HAP-1 (cell line): ENCODE measurements around the gene PER1.
A peak's percentile ranks its signal among the peaks of the same experiment; 100 is the strongest.

ENCODE experiments used
- DNase-seq, 2 experiments: peaks; one replicate each; pipeline ENCODE4 v3.0.0-alpha.2; 2016 to 2020; ENCODE audit warnings: low spot score in 2 of 2
- H3K27me3 ChIP-seq: fragments of 250-450 bp; sonication (Bioruptor Pico); 2 replicates; pipeline ENCODE4 v1.5.1; 2020; ENCODE audit warnings: low read depth, mild to moderate bottlenecking, moderate library complexity
- H3K36me3 ChIP-seq: fragments of 250-450 bp; sonication (Bioruptor Pico); replicated peaks from 2 replicates; pipeline ENCODE4 v1.5.1; 2020; ENCODE audit warnings: mild to moderate bottlenecking
- H3K4me1 ChIP-seq: fragments of 250-450 bp; sonication (Bioruptor Pico); 2 replicates; pipeline ENCODE4 v1.5.1; 2020; ENCODE audit warnings: mild to moderate bottlenecking
- H3K4me3 ChIP-seq: fragments of 250-450 bp; sonication (Bioruptor Pico); 2 replicates; pipeline ENCODE4 v1.5.1; 2020; ENCODE audit warnings: mild to moderate bottlenecking, moderate library complexity
- H3K9me3 ChIP-seq: fragments of 250-450 bp; sonication (Bioruptor Pico); 2 replicates; pipeline ENCODE4 v1.5.1; 2020; ENCODE audit warnings: mild to moderate bottlenecking, moderate library complexity
- in situ Hi-C: fragments of 300-500 bp; cut with MboI; formaldehyde crosslinking; loops from 3 replicates; pipeline ENCODE4 v1.14.3; 2020; ENCODE audit warnings: low sequenced_read_pairs, inconsistent platforms, mixed read lengths

The PER1 gene

GRCh38 chr17:8152112-8152775 is at the start of gene PER1:
TSS of gene PER1 (minus strand) at chr17:8152404. CDS start at chr17:8150706, 1,698 bp downstream.
- in situ Hi-C loops, result loop anchor here (25.0 kb wide), 1 partner anchor 915 kb away; the partner anchor contains the start of genes DVL2, GABARAP and PHF23

GRCh38 chr17:8192070-8192815 is 40.0 kb upstream of the PER1 start:
- Histone ChIP-seq H3K4me3 (no peak overlapping the region), H3K4me1 (peaks cover 21% of the 10 kb centered on the region), H3K36me3 (no peaks in the 10 kb centered on the region), H3K9me3 (no peaks in the 10 kb centered on the region), H3K27me3 (no peaks in the 10 kb centered on the region)
- in situ Hi-C loops, result no loop called here
- DNase-seq, result peak; percentile 82 to 84

More at GRCh38 chr17:8152112-8152775, at the start of gene PER1:
- Histone ChIP-seq H3K4me3 (peak within 1 kb of the TSS; percentile 59), H3K27me3 (no peaks in the 10 kb centered on the region), H3K4me1 (peaks cover 44% of the 10 kb centered on the region), H3K9me3 (no peaks in the 10 kb centered on the region), H3K36me3 (peaks cover 31% of the 10 kb centered on the region)
- DNase-seq, result peak; percentile 90 to 99

- Histone ChIP-seq H3K4me3 (peak overlapping the region; percentile 93), H3K4me1 (peaks cover 21% of the 10 kb centered on the region), H3K9me3 (no peaks in the 10 kb centered on the region), H3K27me3 (no peaks in the 10 kb centered on the region), H3K36me3 (no peaks in the 10 kb centered on the region)
- no peak for DNase-seq
- in situ Hi-C loops, result no loop called here
Measured at GRCh38 chr17:8190506-8190905, 38.3 kb upstream of the PER1 start.

- Histone ChIP-seq H3K27me3 (no peaks in the 10 kb centered on the region), H3K4me3 (peak within 1 kb of the TSS; percentile 93), H3K4me1 (peaks cover 21% of the 10 kb centered on the region), H3K36me3 (no peaks in the 10 kb centered on the region), H3K9me3 (no peaks in the 10 kb centered on the region)
- peak; percentile 98 to 99 for DNase-seq
- in situ Hi-C loops, result loop anchor here (5.0 kb wide), 2 partner anchors 32 to 68 kb away; partner anchors contain the start of gene HES7
Measured at GRCh38 chr17:8189711-8190477, 37.7 kb upstream of the PER1 start, which contains the start of gene BORCS6. TSS of gene BORCS6 (minus strand) at chr17:8190180. CDS start at chr17:8190140, 40 bp downstream.

- Histone ChIP-seq H3K9me3 (no peaks in the 10 kb centered on the region), H3K4me1 (peaks cover 21% of the 10 kb centered on the region), H3K27me3 (no peaks in the 10 kb centered on the region), H3K36me3 (no peaks in the 10 kb centered on the region), H3K4me3 (peak overlapping the region; percentile 93)
- in situ Hi-C loops, result loop anchor here (5.0 kb wide), 2 partner anchors 33 to 67 kb away; partner anchors contain the start of gene HES7
- DNase-seq, result peak in 1 of 2 experiments; percentile 42
Measured at GRCh38 chr17:8189041-8189710, 37.0 kb upstream of the PER1 start.

- peaks cover 21% of the 10 kb centered on the region for H3K4me1 ChIP-seq
- in situ Hi-C loops, result loop anchor here (5.0 kb wide), 2 partner anchors 34 to 66 kb away; partner anchors contain the start of gene HES7
- peak overlapping the region; percentile 93 for H3K4me3 ChIP-seq
- no peaks in the 10 kb centered on the region for H3K27me3 ChIP-seq
- H3K9me3 ChIP-seq, result no peaks in the 10 kb centered on the region
- DNase-seq, result peak in 1 of 2 experiments; percentile 31
- H3K36me3 ChIP-seq, result no peaks in the 10 kb centered on the region
Measured at GRCh38 chr17:8188263-8188839, 36.1 kb upstream of the PER1 start.

GRCh38 chr17:8187517-8188262 is 35.5 kb upstream of the PER1 start:
- peak; percentile 96 to 99 for DNase-seq
- in situ Hi-C loops, result loop anchor here (5.0 kb wide), 2 partner anchors 35 to 65 kb away; partner anchors contain the start of gene HES7
- peak overlapping the region; percentile 93 for H3K4me3 ChIP-seq

GRCh38 chr17:8186787-8187516 is 34.7 kb upstream of the PER1 start:
- Histone ChIP-seq H3K27me3 (no peaks in the 10 kb centered on the region), H3K36me3 (no peaks in the 10 kb centered on the region), H3K4me1 (peaks cover 14% of the 10 kb centered on the region), H3K4me3 (peak overlapping the region; percentile 71), H3K9me3 (no peaks in the 10 kb centered on the region)
- in situ Hi-C loops, result loop anchor here (5.0 kb wide), 2 partner anchors 35 to 65 kb away; partner anchors contain the start of gene HES7
- DNase-seq, result peak; percentile 91 to 97

More at GRCh38 chr17:8187517-8188262, 35.5 kb upstream of the PER1 start:
- H3K4me1 ChIP-seq, result peaks cover 21% of the 10 kb centered on the region
- no peaks in the 10 kb centered on the region for H3K36me3 ChIP-seq
- no peaks in the 10 kb centered on the region for H3K9me3 ChIP-seq
- no peaks in the 10 kb centered on the region for H3K27me3 ChIP-seq

- in situ Hi-C loops, result loop anchor here (5.0 kb wide), 2 partner anchors 36 to 64 kb away; partner anchors contain the start of gene HES7
- DNase-seq, result no peak
- Histone ChIP-seq H3K36me3 (no peaks in the 10 kb centered on the region), H3K4me1 (peaks cover 12% of the 10 kb centered on the region), H3K9me3 (no peaks in the 10 kb centered on the region), H3K4me3 (peak overlapping the region; percentile 71), H3K27me3 (no peaks in the 10 kb centered on the region)
Measured at GRCh38 chr17:8186446-8186786, 34.2 kb upstream of the PER1 start.

- DNase-seq, result peak; percentile 51 to 90
- in situ Hi-C loops, result loop anchor here (5.0 kb wide), 2 partner anchors 36 to 64 kb away; partner anchors contain the start of gene HES7
- H3K9me3 ChIP-seq, result no peaks in the 10 kb centered on the region
Measured at GRCh38 chr17:8185582-8186445, 33.6 kb upstream of the PER1 start.

More at GRCh38 chr17:8185582-8186445, 33.6 kb upstream of the PER1 start:
- Histone ChIP-seq H3K4me3 (peak overlapping the region; percentile 71), H3K4me1 (peaks cover 12% of the 10 kb centered on the region), H3K27me3 (no peaks in the 10 kb centered on the region), H3K36me3 (no peaks in the 10 kb centered on the region)
